ENCODE measurements around the gene RNF212.
A peak's percentile ranks its signal among the peaks of the same experiment; 100 is the strongest.
"Not testable (repeated sequence)": the region's sequence is repeated elsewhere in the genome, so short reads cannot be mapped to it uniquely, and the experiment has no call there.

The RNF212 gene

GRCh38 chr4:1061056-1061700, 52.2 kb downstream of the RNF212 start:
- no peak for DNase-seq

- DNase-seq = no peak
Measured at GRCh38 chr4:1060621-1061020, 52.7 kb downstream of the RNF212 start.

- DNase-seq = no peak
Measured at GRCh38 chr4:1060121-1060520, 53.2 kb downstream of the RNF212 start.

- no peak for DNase-seq
Measured at GRCh38 chr4:1058997-1059665, 54.2 kb downstream of the RNF212 start.

GRCh38 chr4:1058198-1058996, 55.0 kb downstream of the RNF212 start:
- no peak for DNase-seq

GRCh38 chr4:1057403-1057745, 56.0 kb downstream of the RNF212 start:
- DNase-seq = no peak

GRCh38 chr4:1056671-1057402, 56.5 kb downstream of the RNF212 start:
- no peak for DNase-seq

- DNase-seq = peak; percentile 31
Measured at GRCh38 chr4:1055721-1056590, 57.4 kb downstream of the RNF212 start.

GRCh38 chr4:1055243-1055701, 58.1 kb downstream of the RNF212 start:
- DNase-seq = not testable (repeated sequence)

- DNase-seq = not testable (repeated sequence)
Measured at GRCh38 chr4:1054696-1055242, 58.6 kb downstream of the RNF212 start.

GRCh38 chr4:1053891-1054290, 59.5 kb downstream of the RNF212 start:
- not testable (repeated sequence) for DNase-seq

- DNase-seq = no peak
Measured at GRCh38 chr4:1053080-1053661, 60.2 kb downstream of the RNF212 start.

GRCh38 chr4:1052231-1052671, 61.1 kb downstream of the RNF212 start:
- no peak for DNase-seq

GRCh38 chr4:1051472-1051871, 61.9 kb downstream of the RNF212 start:
- no peak for DNase-seq

GRCh38 chr4:1050486-1051213, 62.7 kb downstream of the RNF212 start:
- no peak for DNase-seq

- DNase-seq = no peak
Measured at GRCh38 chr4:1049591-1049905, 63.8 kb downstream of the RNF212 start.

GRCh38 chr4:1048773-1049590, 64.4 kb downstream of the RNF212 start:
- peak; percentile 85 for DNase-seq

GRCh38 chr4:1047976-1048772, 65.2 kb downstream of the RNF212 start:
- DNase-seq = no peak

Data from suppressor macrophage treated with lipopolysaccharide for 4 hours (primary cell).